Measurements from ENCODE around the gene SLC5A12.

SLC5A12 gene

GRCh38 chr11:26702406-26702805 lies 19.5 kb downstream of the SLC5A12 start:
- DNase-seq (ENCODE audit: low read depth) = no peak
- TF ChIP-seq CTCF (IDR thresholded peaks at IDR 0.05; ENCODE audit: low read depth, low read length) = no peak
- no peak for TF ChIP-seq POLR2A (IDR thresholded peaks at IDR 0.05; ENCODE audit: extremely low read depth, insufficient read length)
- no peak for TF ChIP-seq MAX (IDR thresholded peaks at IDR 0.05; ENCODE audit: low read depth, low read length)
- TF ChIP-seq MYC (IDR thresholded peaks at IDR 0.05; ENCODE audit: low read depth, low read length) = no peak
- no peak overlapping the region for H3K4me3 ChIP-seq (ENCODE audit: low read depth, low read length)

GRCh38 chr11:26700574-26701235 lies 21.2 kb downstream of the SLC5A12 start:
- no peak for DNase-seq (ENCODE audit: low read depth)
- TF ChIP-seq MYC (IDR thresholded peaks at IDR 0.05; ENCODE audit: low read depth, low read length) (no peak), CTCF (IDR thresholded peaks at IDR 0.05; ENCODE audit: low read depth, low read length) (no peak), MAX (IDR thresholded peaks at IDR 0.05; ENCODE audit: low read depth, low read length) (no peak), POLR2A (IDR thresholded peaks at IDR 0.05; ENCODE audit: extremely low read depth, insufficient read length) (no peak)
- H3K4me3 ChIP-seq (ENCODE audit: low read depth, low read length) = no peak overlapping the region

- no peak for DNase-seq (ENCODE audit: low read depth)
- TF ChIP-seq POLR2A (IDR thresholded peaks at IDR 0.05; ENCODE audit: extremely low read depth, insufficient read length) (no peak), MAX (IDR thresholded peaks at IDR 0.05; ENCODE audit: low read depth, low read length) (no peak), MYC (IDR thresholded peaks at IDR 0.05; ENCODE audit: low read depth, low read length) (no peak), CTCF (IDR thresholded peaks at IDR 0.05; ENCODE audit: low read depth, low read length) (no peak)
- no peak overlapping the region for H3K4me3 ChIP-seq (ENCODE audit: low read depth, low read length)
Measured at GRCh38 chr11:26698224-26698623, 23.6 kb downstream of the SLC5A12 start.

GRCh38 chr11:26696330-26696729 lies 25.5 kb downstream of the SLC5A12 start:
- no peak for DNase-seq (ENCODE audit: low read depth)
- no peak for TF ChIP-seq POLR2A (IDR thresholded peaks at IDR 0.05; ENCODE audit: extremely low read depth, insufficient read length)
- TF ChIP-seq CTCF (IDR thresholded peaks at IDR 0.05; ENCODE audit: low read depth, low read length) = no peak
- TF ChIP-seq MAX (IDR thresholded peaks at IDR 0.05; ENCODE audit: low read depth, low read length) = no peak
- no peak for TF ChIP-seq MYC (IDR thresholded peaks at IDR 0.05; ENCODE audit: low read depth, low read length)
- no peak overlapping the region for H3K4me3 ChIP-seq (ENCODE audit: low read depth, low read length)

- DNase-seq (ENCODE audit: low read depth) = no peak
- TF ChIP-seq MYC (IDR thresholded peaks at IDR 0.05; ENCODE audit: low read depth, low read length) = no peak
- no peak for TF ChIP-seq MAX (IDR thresholded peaks at IDR 0.05; ENCODE audit: low read depth, low read length)
- no peak for TF ChIP-seq POLR2A (IDR thresholded peaks at IDR 0.05; ENCODE audit: extremely low read depth, insufficient read length)
- no peak for TF ChIP-seq CTCF (IDR thresholded peaks at IDR 0.05; ENCODE audit: low read depth, low read length)
Measured at GRCh38 chr11:26688701-26689100, 33.2 kb downstream of the SLC5A12 start.

More at GRCh38 chr11:26688701-26689100, 33.2 kb downstream of the SLC5A12 start:
- H3K4me3 ChIP-seq (ENCODE audit: low read depth, low read length) = no peak overlapping the region

Measured in NB4 (cell line).